Right forelimb (tissue), 1 donor: ENCODE results near the gene PTPN2.
A peak's percentile ranks its signal among the peaks of the same experiment; 100 is the strongest.
"Not testable (repeated sequence)": the region's sequence is repeated elsewhere in the genome, so short reads cannot be mapped to it uniquely, and the experiment has no call there.

Experiments used
- DNase-seq: peaks from one replicate; pipeline ENCODE4 v3.0.0-alpha.2; 2018

Gene PTPN2

DNA sequence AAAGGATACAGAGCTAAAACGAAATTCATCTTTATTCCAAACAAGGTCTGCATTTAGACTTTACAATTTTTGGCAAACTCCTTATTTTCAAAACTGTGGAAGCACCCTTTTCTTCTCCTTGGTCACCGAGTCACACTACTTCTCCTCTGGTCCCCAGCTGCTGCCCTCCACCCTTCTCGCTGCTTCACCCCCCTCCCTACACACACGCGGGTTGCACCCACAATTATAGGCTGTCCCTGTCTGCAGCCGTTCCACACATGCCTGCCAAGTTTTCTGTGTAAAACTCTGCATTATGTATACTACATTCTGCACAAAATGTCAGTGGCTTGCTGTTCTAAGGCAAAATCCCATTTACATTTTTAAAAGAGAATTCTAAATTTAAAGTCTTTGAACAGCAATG, 63.5 kb downstream of the PTPN2 start:
- peak; percentile 56 for DNase-seq

DNA sequence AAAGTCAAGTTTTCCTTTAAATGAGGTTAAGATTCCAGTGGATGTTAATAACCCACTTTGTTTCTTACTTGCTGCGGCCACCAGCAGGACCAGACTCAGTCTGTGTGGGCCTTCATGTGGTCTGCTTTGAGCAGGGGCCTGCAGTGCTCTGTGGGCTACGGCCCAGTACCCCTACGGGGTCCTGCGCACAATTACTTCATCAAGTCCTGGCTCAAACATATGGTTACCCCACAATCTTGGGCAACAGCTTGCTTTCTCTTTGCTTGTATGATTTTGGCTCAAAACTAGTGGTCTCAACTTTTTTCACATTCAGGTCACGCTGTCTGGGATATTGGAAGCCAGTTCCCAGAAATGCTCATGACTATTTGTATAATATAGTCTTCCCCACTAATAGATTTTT, 64.2 kb downstream of the PTPN2 start:
- no peak for DNase-seq

DNA sequence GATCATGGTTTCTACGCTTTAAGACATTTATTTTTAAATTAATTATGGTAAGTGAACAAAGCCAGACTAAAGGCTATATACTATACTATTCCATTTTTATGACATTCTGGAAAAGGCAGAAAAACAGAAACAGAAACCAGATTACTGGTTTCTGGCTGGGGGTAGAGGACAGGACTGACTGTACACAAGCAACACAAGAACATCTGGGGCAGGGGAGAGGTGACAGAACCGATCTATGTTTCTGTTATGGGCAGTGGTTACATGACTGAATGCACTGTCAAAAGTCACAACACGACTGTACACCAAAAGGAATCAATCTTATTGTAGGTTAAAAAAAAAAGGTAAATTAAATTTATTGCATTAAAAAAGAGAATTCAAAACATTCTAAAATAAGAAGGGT, 64.7 kb downstream of the PTPN2 start:
- DNase-seq, result no peak

- DNase-seq, result no peak
Measured at GRCh38 chr18:12818243-12818642, 65.8 kb downstream of the PTPN2 start.

DNA sequence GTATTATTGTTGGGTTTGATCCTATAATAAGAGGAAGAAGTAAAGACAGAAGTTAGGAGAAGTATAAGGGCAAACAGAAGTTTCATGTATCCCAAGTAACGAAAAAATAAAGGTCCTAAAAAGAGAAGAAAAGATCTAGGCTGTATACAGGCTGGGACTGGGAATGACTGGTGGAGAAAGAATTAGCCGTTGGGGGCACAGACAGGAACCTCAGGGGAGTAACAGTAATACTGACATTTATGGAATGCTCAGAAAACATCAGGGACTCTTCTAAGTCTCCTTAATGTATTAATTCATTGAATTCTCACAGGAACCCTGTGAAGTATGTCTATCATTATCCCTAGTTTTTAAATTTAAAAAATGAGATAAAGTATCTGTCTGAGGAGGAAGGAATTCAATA, 67.6 kb downstream of the PTPN2 start:
- DNase-seq, result no peak

- DNase-seq, result no peak
Measured at GRCh38 chr18:12811191-12811950, 72.7 kb downstream of the PTPN2 start.

- DNase-seq, result no peak
Measured at GRCh38 chr18:12803069-12803936, 80.7 kb downstream of the PTPN2 start.

DNA sequence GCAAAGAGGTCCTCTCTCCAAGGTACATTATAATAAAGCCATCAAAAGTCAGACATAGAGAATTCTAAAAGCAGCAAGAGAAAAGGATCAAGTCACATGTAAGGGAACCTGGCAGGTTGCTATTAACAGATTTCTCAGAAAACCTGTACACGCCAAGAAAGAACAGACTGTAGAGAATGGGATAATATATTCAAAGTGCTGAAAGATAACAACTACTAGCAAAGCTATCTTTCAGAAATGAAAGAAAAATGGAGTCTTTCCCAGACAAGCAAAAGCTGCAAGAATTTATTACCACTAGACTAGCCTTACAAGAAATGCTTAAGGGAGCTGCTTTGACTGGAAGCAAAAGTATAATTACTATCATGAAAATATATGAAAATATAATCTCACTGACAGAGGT, 81.5 kb downstream of the PTPN2 start:
- DNase-seq, result no peak

- no peak for DNase-seq
Measured at GRCh38 chr18:12796448-12796847, 87.6 kb downstream of the PTPN2 start.

GRCh38 chr18:12791610-12792009, 92.4 kb downstream of the PTPN2 start:
- no peak for DNase-seq

GRCh38 chr18:12786669-12787068, 97.4 kb downstream of the PTPN2 start:
- no peak for DNase-seq

- no peak for DNase-seq
Measured at GRCh38 chr18:12783524-12783923, 100.5 kb downstream of the PTPN2 start.

- DNase-seq, result no peak
Measured at GRCh38 chr18:12782521-12782920, 101.5 kb downstream of the PTPN2 start.

DNA sequence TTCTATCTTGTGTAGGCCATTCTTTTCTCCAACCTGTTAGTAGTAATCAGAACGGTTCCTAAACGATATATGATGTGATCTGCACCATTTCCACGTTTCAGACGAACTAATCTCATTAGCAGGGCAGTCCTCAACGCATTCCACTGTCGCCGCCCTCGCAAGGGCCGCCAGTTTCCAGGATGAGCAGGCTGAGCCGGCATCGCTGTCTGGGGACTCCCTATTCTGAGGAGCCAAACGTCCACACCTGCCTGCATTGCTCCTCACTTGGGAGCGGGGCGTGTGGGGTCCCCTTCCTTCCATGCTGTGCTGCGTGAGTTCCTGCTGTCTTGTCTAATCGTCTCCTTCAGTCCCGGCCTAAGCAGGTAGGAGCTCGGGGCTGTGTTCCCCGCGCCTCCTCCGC, 104.6 kb downstream of the PTPN2 start:
- DNase-seq, result no peak

DNA sequence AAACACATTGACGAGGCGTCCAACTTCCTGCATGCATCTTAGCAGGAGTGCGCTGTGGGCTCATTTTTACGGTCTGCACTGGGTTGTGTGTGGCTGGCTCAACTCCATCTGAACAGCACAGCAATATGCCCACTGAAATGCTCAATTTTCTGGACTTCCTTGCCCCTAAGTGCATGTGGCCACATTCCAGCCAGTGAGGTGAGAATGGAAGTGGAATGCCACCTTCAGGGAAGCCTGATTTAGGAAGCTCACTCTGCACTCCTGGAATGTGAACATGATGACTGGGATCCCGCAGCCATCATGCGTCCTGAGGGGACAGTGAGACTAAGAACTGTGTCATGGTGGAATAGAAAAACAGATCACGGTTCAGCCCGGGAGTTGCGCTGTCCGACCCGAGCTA, 105.0 kb downstream of the PTPN2 start:
- DNase-seq, result no peak

GRCh38 chr18:12777500-12777944, 106.5 kb downstream of the PTPN2 start:
- DNase-seq, result no peak

GRCh38 chr18:12776821-12777471, 107.1 kb downstream of the PTPN2 start:
- no peak for DNase-seq

- not testable (repeated sequence) for DNase-seq
Measured at GRCh38 chr18:12776415-12776814, 107.6 kb downstream of the PTPN2 start.

- no peak for DNase-seq
Measured at GRCh38 chr18:12774982-12775381, 109.1 kb downstream of the PTPN2 start.

DNA sequence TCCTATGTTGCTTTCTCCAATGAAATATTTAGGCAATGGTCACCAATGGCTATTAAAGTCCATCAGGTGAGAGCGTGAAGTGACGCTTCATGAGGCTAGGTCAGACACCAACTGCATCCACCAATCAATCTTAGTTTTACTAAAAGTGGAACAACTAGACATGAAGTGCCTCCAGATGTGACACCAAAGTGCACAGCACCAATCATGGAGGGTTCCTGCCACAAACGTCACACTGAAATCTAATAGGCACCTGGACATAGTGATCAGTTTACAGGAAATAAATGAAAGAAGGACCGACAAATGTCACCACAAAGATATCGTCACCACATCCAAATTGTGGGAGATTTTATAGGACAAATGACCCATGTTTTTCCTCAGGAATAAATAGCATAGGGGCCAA, 110.7 kb downstream of the PTPN2 start:
- DNase-seq, result no peak

GRCh38 chr18:12772111-12772510, 111.9 kb downstream of the PTPN2 start:
- no peak for DNase-seq

DNA sequence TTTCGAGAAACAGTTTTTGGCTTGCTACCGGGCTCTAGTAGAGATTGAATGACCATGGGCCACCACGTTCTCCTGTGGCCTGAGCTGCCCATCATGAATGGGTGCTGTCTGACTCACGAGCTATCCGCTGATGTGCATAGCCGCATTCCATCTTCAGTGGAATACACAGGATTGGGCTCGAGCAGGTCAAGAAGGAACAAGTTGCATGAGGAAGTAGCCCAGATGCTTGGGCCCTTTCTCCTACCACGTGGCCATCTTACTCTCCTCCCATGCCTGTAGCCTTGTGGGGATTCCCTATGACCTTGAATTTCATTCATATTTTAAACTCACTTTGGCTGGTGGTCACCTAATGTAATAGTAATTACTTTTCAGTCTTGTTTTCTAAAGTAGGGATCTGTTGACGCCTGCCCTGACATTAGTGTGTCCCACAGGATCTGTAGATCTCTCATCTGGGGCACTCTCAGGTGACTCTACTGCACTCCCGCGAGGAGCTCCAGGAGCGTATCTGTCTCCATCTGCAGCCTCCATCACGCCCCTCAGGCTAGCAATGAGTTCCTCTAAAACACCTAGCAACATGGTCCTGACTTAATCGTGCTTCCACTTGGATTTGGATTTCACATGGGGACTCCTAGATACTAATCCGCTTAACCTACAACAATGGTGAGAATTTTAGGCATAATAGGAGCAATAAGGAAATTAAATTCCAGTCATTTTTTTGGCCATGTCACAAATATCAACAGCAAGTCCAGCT, 113.4 kb downstream of the PTPN2 start:
- no peak for DNase-seq
